ENCODE results near the gene FAU. TPM values are rescaled to one million over a fixed set of nuclear protein-coding genes. Genes with fewer than 3 reads are reported as not detected.

The FAU gene
- total RNA-seq, 1 experiment from 2014 or later = 650 TPM

GRCh38 chr11:65166893-65167292, 45.0 kb upstream of the FAU start:
- Mint-ChIP-seq H3K27ac (ENCODE audit: unreplicated experiment) (no peak overlapping the region), H3K27me3 (ENCODE audit: unreplicated experiment) (no peaks in the 10 kb centered on the region), H3K36me3 (ENCODE audit: insufficient read depth, unreplicated experiment) (peaks cover 9% of the 10 kb centered on the region), H3K9me3 (ENCODE audit: low read depth, unreplicated experiment) (no peaks in the 10 kb centered on the region), H3K4me1 (ENCODE audit: low read depth, unreplicated experiment) (peaks cover 23% of the 10 kb centered on the region), H3K4me3 (ENCODE audit: low read depth, unreplicated experiment) (peak overlapping the region; percentile 54)
- TF ChIP-seq, protein P1, sequence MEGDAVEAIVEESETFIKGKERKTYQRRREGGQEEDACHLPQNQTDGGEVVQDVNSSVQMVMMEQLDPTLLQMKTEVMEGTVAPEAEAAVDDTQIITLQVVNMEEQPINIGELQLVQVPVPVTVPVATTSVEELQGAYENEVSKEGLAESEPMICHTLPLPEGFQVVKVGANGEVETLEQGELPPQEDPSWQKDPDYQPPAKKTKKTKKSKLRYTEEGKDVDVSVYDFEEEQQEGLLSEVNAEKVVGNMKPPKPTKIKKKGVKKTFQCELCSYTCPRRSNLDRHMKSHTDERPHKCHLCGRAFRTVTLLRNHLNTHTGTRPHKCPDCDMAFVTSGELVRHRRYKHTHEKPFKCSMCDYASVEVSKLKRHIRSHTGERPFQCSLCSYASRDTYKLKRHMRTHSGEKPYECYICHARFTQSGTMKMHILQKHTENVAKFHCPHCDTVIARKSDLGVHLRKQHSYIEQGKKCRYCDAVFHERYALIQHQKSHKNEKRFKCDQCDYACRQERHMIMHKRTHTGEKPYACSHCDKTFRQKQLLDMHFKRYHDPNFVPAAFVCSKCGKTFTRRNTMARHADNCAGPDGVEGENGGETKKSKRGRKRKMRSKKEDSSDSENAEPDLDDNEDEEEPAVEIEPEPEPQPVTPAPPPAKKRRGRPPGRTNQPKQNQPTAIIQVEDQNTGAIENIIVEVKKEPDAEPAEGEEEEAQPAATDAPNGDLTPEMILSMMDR (IDR thresholded peaks at IDR 0.05; ENCODE audit: unreplicated experiment) = no peak
- no TSS peak for BruUV-seq (replicated peaks)
- CTCF ChIA-PET = interaction anchor here (0.7 kb wide), 1 partner anchor 718 kb away, joined by 3 read pairs; no protein-coding TSS in a partner anchor
- intact Hi-C loops (cut with micrococcal nuclease; ENCODE audit: unreplicated experiment) = no loop called here
- no peak for DNase-seq

GRCh38 chr11:65165410-65166317, 43.7 kb upstream of the FAU start:
- H3K4me3 Mint-ChIP-seq (ENCODE audit: low read depth, unreplicated experiment) = peak overlapping the region; percentile 54
- CTCF ChIA-PET = interaction anchor here (0.7 to 1.1 kb wide), 4 partner anchors 31 to 169 kb away, joined by 3 to 6 read pairs (median 3); partner anchors contain the start of genes SYVN1 and ZNHIT2
- no TSS peak for BruUV-seq (replicated peaks)
- peaks cover 9% of the 10 kb centered on the region for H3K36me3 Mint-ChIP-seq (ENCODE audit: insufficient read depth, unreplicated experiment)
- no peaks in the 10 kb centered on the region for H3K27me3 Mint-ChIP-seq (ENCODE audit: unreplicated experiment)
- DNase-seq = peak; percentile 24
- TF ChIP-seq, protein P1 (IDR thresholded peaks at IDR 0.05; ENCODE audit: unreplicated experiment) = no peak
- no peaks in the 10 kb centered on the region for H3K9me3 Mint-ChIP-seq (ENCODE audit: low read depth, unreplicated experiment)
- peak overlapping the region; percentile 30 for H3K27ac Mint-ChIP-seq (ENCODE audit: unreplicated experiment)
- intact Hi-C loops (cut with micrococcal nuclease; ENCODE audit: unreplicated experiment) = no loop called here
- peaks cover 23% of the 10 kb centered on the region for H3K4me1 Mint-ChIP-seq (ENCODE audit: low read depth, unreplicated experiment)

DNA sequence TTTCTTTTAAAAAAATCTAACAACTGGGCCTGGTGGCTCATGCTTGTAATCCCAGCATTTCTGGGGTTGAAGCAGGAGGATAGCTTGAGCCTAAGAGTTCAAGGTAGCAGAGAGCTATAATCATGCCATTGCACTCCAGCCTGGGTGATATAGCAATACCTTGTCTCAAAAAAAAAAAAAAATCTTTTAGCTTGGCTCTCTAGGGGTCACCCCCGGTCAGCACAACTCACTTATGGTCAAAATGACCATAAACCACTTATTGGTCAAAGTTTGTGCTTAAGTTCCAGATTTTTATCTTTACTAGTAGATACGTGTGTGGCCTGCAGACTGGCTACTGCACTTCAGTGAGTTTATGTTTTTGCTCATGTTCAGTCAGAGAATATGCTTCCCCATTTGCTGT, 41.8 kb upstream of the FAU start:
- no peak overlapping the region for H3K4me3 Mint-ChIP-seq (ENCODE audit: low read depth, unreplicated experiment)
- no TSS peak for BruUV-seq (replicated peaks)
- no peaks in the 10 kb centered on the region for H3K27me3 Mint-ChIP-seq (ENCODE audit: unreplicated experiment)
- H3K36me3 Mint-ChIP-seq (ENCODE audit: insufficient read depth, unreplicated experiment) = peaks cover 9% of the 10 kb centered on the region
- DNase-seq = no peak
- H3K27ac Mint-ChIP-seq (ENCODE audit: unreplicated experiment) = no peak overlapping the region
- CTCF ChIA-PET = interaction anchor here (0.7 kb wide), 1 partner anchor 15 kb away, joined by 5 read pairs; no protein-coding TSS in a partner anchor
- peaks cover 15% of the 10 kb centered on the region for H3K4me1 Mint-ChIP-seq (ENCODE audit: low read depth, unreplicated experiment)
- TF ChIP-seq, protein P1 (IDR thresholded peaks at IDR 0.05; ENCODE audit: unreplicated experiment) = no peak
- H3K9me3 Mint-ChIP-seq (ENCODE audit: low read depth, unreplicated experiment) = no peaks in the 10 kb centered on the region
- intact Hi-C loops (cut with micrococcal nuclease; ENCODE audit: unreplicated experiment) = no loop called here

GRCh38 chr11:65160643-65161042, 38.7 kb upstream of the FAU start:
- CTCF ChIA-PET = no interaction called here
- H3K27me3 Mint-ChIP-seq (ENCODE audit: unreplicated experiment) = no peaks in the 10 kb centered on the region
- peaks cover 4% of the 10 kb centered on the region for H3K4me1 Mint-ChIP-seq (ENCODE audit: low read depth, unreplicated experiment)
- no peak for DNase-seq
- intact Hi-C loops (cut with micrococcal nuclease; ENCODE audit: unreplicated experiment) = no loop called here
- TF ChIP-seq, protein P1 (IDR thresholded peaks at IDR 0.05; ENCODE audit: unreplicated experiment) = no peak
- no peak overlapping the region for H3K27ac Mint-ChIP-seq (ENCODE audit: unreplicated experiment)
- H3K4me3 Mint-ChIP-seq (ENCODE audit: low read depth, unreplicated experiment) = no peak overlapping the region
- peaks cover 6% of the 10 kb centered on the region for H3K36me3 Mint-ChIP-seq (ENCODE audit: insufficient read depth, unreplicated experiment)
- no peaks in the 10 kb centered on the region for H3K9me3 Mint-ChIP-seq (ENCODE audit: low read depth, unreplicated experiment)
- BruUV-seq (replicated peaks) = no TSS peak
